ENCODE results near the gene SUPT20H. TPM values are rescaled to one million over a fixed set of nuclear protein-coding genes. Genes with fewer than 3 reads are reported as not detected.

Gene SUPT20H
- total and polyA plus RNA-seq, 2 of the 13 experiments (the other 11 are each of a cell fraction or from before 2014, with no cell fraction given), result 35.0 to 63.6 TPM

DNA sequence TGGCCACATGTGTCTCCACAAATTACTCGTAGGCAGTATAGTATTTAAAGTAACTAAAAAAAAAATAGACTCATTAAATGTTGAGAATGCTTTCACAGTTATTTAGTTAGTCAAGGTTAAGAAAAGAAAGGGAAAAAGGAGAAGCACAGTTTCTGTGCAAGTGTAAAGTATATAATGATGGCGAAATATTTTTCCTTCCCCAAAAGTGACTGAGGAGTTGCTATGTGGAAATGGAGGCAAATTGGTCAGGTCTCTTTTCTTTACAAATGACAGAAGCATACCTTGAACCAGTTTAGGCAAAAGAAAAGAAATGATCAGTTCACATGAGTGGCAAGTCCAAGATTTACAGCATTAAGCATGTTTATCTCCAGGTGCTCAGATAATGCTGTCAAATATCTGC is 28.0 kb upstream of the SUPT20H start:
- H3K4me1 ChIP-seq (ENCODE audit: insufficient read depth, low read length), result no peaks in the 10 kb centered on the region
- no peaks in the 10 kb centered on the region for H3K9me3 ChIP-seq (ENCODE audit: low read length)
- no peak for DNase-seq (ENCODE audit: low spot score)
- TF ChIP-seq ETV5 (CRISPR knock-in tag; IDR thresholded peaks at IDR 0.05; ENCODE audit: borderline replicate concordance), result no peak
- no peak for TF ChIP-seq ZFYVE20 (CRISPR knock-in tag; IDR thresholded peaks at IDR 0.05; ENCODE audit: borderline replicate concordance, low read depth)
- TF ChIP-seq, protein P1, sequence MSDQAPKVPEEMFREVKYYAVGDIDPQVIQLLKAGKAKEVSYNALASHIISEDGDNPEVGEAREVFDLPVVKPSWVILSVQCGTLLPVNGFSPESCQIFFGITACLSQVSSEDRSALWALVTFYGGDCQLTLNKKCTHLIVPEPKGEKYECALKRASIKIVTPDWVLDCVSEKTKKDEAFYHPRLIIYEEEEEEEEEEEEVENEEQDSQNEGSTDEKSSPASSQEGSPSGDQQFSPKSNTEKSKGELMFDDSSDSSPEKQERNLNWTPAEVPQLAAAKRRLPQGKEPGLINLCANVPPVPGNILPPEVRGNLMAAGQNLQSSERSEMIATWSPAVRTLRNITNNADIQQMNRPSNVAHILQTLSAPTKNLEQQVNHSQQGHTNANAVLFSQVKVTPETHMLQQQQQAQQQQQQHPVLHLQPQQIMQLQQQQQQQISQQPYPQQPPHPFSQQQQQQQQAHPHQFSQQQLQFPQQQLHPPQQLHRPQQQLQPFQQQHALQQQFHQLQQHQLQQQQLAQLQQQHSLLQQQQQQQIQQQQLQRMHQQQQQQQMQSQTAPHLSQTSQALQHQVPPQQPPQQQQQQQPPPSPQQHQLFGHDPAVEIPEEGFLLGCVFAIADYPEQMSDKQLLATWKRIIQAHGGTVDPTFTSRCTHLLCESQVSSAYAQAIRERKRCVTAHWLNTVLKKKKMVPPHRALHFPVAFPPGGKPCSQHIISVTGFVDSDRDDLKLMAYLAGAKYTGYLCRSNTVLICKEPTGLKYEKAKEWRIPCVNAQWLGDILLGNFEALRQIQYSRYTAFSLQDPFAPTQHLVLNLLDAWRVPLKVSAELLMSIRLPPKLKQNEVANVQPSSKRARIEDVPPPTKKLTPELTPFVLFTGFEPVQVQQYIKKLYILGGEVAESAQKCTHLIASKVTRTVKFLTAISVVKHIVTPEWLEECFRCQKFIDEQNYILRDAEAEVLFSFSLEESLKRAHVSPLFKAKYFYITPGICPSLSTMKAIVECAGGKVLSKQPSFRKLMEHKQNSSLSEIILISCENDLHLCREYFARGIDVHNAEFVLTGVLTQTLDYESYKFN (CRISPR knock-in tag; conservative IDR thresholded peaks at IDR 0.05), result no peak
- no peak for TF ChIP-seq ZNF12 (CRISPR knock-in tag; IDR thresholded peaks at IDR 0.05)
- TF ChIP-seq MXD4 (CRISPR knock-in tag; IDR thresholded peaks at IDR 0.05), result no peak
- TF ChIP-seq ZMAT5 (CRISPR knock-in tag; IDR thresholded peaks at IDR 0.05; ENCODE audit: borderline replicate concordance, low read depth), result no peak
- TF ChIP-seq ZNF605 (CRISPR knock-in tag; IDR thresholded peaks at IDR 0.05), result no peak
- TF ChIP-seq KAT7 (CRISPR knock-in tag; IDR thresholded peaks at IDR 0.05; ENCODE audit: borderline replicate concordance), result no peak
- no peak for TF ChIP-seq TIGD3 (CRISPR knock-in tag; IDR thresholded peaks at IDR 0.05; ENCODE audit: borderline replicate concordance)
- TF ChIP-seq GFI1 (CRISPR knock-in tag; IDR thresholded peaks at IDR 0.05; ENCODE audit: borderline replicate concordance), result no peak
- TF ChIP-seq SIN3A (IDR thresholded peaks at IDR 0.05; ENCODE audit: borderline replicate concordance, low read depth, low read length), result no peak
- no peak for TF ChIP-seq SRSF1 (optimal IDR thresholded peaks at IDR 0.05; ENCODE audit: low read depth, low read length)
- no peak for FAIRE-seq
- H3K27ac ChIP-seq (ENCODE audit: extremely low read length, insufficient read depth, low read length), result no peak overlapping the region
- H3K4me3 ChIP-seq (replicated peaks in 1 of 3; ENCODE audit: insufficient read depth in 1 of 3, low read depth in 2 of 3, low read length in 3 of 3), result no peak overlapping the region
- CTCF ChIA-PET (ENCODE audit: low intra/inter-chr PET ratio, low total read pairs), result no interaction called here
- 2% methylated on average over 2 of the region's 2 CpGs for WGBS (ENCODE audit: low lambda C conversion rate)
- peaks cover 0 to 3% of the 10 kb centered on the region in 2 experiments; a peak in 1 of 5 replicates for H3K27me3 ChIP-seq (ENCODE audit: control insufficient read depth in 1 of 2, insufficient read depth in 2 of 2, low read length in 2 of 2)
- ATAC-seq, result no peak
- no peaks in the 10 kb centered on the region for H4K20me1 ChIP-seq (ENCODE audit: insufficient read depth, low read length)
- H3K79me2 ChIP-seq (ENCODE audit: insufficient read depth, low read length), result no peaks in the 10 kb centered on the region
- in situ Hi-C loops (cut with HindIII; ENCODE audit: extremely low pct_ligation_motif_present, low pct_unique_long_range_greater_than_20kb) (no loop called here), intact Hi-C loops (cut with micrococcal nuclease; ENCODE audit: unreplicated experiment) (no loop called here)
- no peak overlapping the region for H3K4me2 ChIP-seq (ENCODE audit: low read depth, low read length)
- no peak overlapping the region for H3K9ac ChIP-seq (ENCODE audit: insufficient read depth, low read depth, low read length)
- POLR2A ChIA-PET, result no interaction called here
- no peaks in the 10 kb centered on the region for H3K36me3 ChIP-seq (replicated peaks in 1 of 2; ENCODE audit: control insufficient read depth in 1 of 2, insufficient read depth in 2 of 2, low read length in 2 of 2)
- H2AFZ ChIP-seq (ENCODE audit: low read length), result no peak overlapping the region
- BruUV-seq (replicated peaks), result no TSS peak
